22Rv1 (cell line): Measurements from ENCODE around the gene KRTAP5-10.
"Not testable (repeated sequence)": the region's sequence is repeated elsewhere in the genome, so short reads cannot be mapped to it uniquely, and the experiment has no call there.

Source experiments
- CTCF ChIP-seq: fragments of 450-650 bp; IDR thresholded peaks from 2 replicates; pipeline ENCODE4 v1.5.1; 2017; ENCODE audit warnings: mild to moderate bottlenecking
- ZFX ChIP-seq: fragments of 450-650 bp; IDR thresholded peaks from 2 replicates; pipeline ENCODE4 v1.6.1; 2017; ENCODE audit warnings: antibody characterized with exemption, borderline replicate concordance

DNA sequence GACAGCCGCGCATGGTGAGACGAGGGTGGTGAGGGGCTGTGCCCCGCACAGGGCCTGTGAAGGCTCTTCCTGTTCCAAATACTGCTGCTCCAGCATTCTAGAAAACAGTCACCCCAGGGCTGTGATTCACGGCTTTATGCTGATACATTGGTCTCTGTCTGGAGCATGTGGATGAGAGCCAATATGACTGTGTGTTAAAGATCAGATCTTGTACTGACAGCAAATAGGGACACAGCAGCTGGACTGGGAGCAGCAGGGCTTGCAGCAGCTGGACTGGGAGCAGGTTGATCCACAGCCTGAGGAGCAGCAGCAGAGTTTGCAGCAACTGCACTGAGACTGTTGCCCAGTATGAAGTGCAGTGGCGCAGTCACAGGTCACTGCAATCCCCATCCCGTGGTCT is 14.2 kb downstream of the KRTAP5-10 start:
- TF ChIP-seq CTCF, ZFX: not testable (repeated sequence)
